ENCODE results near the gene CHAC2. TPM values are rescaled to one million over a fixed set of nuclear protein-coding genes. Genes with fewer than 3 reads are reported as not detected.
"Not testable (repeated sequence)": the region's sequence is repeated elsewhere in the genome, so short reads cannot be mapped to it uniquely, and the experiment has no call there.

CHAC2 gene
- total RNA-seq, 2 donors from 2014 or later, result 3.2 to 3.3 TPM

GRCh38 chr2:53820048-53820447, 52.4 kb downstream of the CHAC2 start:
- DNase-seq (no peak), ATAC-seq (no peak)
- intact Hi-C loops (cut with DNase I), result no loop called here

- intact Hi-C loops (cut with DNase I), result no loop called here
- DNase-seq, result no peak
- ATAC-seq, result no peak
These were observed 53.1 kb downstream of the CHAC2 start for GRCh38 chr2:53820711-53821110.

- no peak for DNase-seq
- no peak for ATAC-seq
- intact Hi-C loops (cut with DNase I), result no loop called here
These were observed 54.2 kb downstream of the CHAC2 start for GRCh38 chr2:53821810-53822209.

- ATAC-seq; DNase-seq; intact Hi-C loops (cut with DNase I): not testable (repeated sequence)
These were observed 56.0 kb downstream of the CHAC2 start for GRCh38 chr2:53823639-53824038.

Other genes starting within 250 kb of the CHAC2 start
- gene ASB3, start 19.1 kb downstream of the CHAC2 start, total RNA-seq, result 10 to 100 TPM in 1 of 2 donors, 1 to 10 TPM in 1; 9.6 to 10.8 TPM
- 10 to 100 TPM; 34.5 to 41.8 TPM for gene ERLEC1, start 19.2 kb downstream of the CHAC2 start, total RNA-seq
- 1 to 10 TPM; 1.3 to 1.6 TPM for gene GPR75, start 92.2 kb downstream of the CHAC2 start, total RNA-seq
- gene PSME4, start 203.2 kb downstream of the CHAC2 start, total RNA-seq, result 10 to 100 TPM; 37.8 to 73.1 TPM